Endothelial cell of hepatic sinusoid (primary cell): ENCODE measurements around the gene CELF5.

Experiments
- in situ Hi-C: cut with HindIII; loops from 2 replicates; pipeline ENCODE4 v1.10.0; 2017; ENCODE audit warnings: low sequenced_read_pairs

Gene CELF5

DNA sequence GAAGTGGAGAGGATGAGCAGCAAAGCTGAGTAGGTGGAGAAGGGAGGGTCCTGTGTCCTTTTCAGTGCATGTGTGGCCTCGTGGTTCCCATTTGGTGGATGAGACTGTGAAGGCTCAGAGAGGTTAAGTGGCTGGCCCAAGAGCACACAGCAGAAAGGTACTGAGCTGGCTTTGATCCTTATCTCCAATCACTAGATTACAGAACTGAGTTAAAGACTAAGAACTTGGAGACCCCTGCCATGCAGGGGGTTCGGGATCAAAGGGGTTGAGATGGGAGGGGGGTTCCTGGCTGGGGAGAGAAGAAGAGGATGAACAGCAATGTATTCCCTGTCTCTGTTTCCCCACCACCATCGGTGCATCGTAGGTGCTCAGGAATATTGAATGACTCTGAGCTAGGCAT is 11.8 kb downstream of the CELF5 start:
- in situ Hi-C loops: loop anchor here (10.0 kb wide), 2 partner anchors 89 to 151 kb away; no protein-coding TSS in a partner anchor

DNA sequence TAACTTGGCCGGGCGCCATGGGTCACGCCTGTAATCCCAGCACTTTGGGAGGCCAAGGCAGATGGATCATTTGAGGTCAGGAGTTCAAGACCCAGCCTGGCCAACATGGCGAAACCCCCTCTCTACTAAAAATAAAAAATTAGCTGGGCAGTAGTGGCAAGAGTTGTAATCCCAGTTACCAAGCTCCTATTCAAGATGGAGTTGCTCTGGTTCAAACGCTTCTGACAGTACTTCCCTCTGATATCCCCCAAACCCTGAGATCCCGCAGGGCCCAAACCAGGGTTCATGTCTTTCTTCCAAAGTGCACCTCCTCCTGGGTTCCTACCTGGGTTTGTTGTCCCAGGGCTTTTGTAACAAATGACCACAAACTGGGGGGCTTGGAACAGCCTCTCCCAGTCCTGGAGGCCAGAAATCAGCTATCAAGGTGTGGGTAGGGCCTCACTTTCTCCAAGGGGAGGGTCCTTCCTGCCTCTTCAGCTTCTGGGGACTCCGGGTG is 13.7 kb downstream of the CELF5 start:
- in situ Hi-C loops: loop anchor here (10.0 kb wide), 2 partner anchors 87 to 153 kb away; no protein-coding TSS in a partner anchor

DNA sequence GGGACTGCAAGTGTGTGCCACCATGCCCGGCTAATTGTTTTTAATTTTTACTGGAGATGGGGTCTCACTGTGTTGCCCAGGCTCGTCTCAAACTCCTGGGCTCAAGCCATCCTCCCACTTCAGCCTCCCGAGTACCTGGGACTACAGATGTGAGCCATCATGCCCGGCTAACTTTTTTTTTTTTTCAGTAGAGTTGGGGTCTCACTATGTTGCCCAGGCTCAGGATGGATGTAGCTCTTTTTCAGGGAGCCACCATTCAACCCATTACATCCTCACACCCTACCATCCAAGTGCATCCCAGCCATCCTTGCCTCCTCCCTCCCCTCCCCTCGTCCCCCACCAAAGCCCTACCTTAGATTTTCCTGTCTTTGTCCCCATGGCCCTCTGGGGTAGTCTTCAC is 14.9 kb downstream of the CELF5 start:
- in situ Hi-C loops: loop anchor here (10.0 kb wide), 2 partner anchors 85 to 155 kb away; no protein-coding TSS in a partner anchor

DNA sequence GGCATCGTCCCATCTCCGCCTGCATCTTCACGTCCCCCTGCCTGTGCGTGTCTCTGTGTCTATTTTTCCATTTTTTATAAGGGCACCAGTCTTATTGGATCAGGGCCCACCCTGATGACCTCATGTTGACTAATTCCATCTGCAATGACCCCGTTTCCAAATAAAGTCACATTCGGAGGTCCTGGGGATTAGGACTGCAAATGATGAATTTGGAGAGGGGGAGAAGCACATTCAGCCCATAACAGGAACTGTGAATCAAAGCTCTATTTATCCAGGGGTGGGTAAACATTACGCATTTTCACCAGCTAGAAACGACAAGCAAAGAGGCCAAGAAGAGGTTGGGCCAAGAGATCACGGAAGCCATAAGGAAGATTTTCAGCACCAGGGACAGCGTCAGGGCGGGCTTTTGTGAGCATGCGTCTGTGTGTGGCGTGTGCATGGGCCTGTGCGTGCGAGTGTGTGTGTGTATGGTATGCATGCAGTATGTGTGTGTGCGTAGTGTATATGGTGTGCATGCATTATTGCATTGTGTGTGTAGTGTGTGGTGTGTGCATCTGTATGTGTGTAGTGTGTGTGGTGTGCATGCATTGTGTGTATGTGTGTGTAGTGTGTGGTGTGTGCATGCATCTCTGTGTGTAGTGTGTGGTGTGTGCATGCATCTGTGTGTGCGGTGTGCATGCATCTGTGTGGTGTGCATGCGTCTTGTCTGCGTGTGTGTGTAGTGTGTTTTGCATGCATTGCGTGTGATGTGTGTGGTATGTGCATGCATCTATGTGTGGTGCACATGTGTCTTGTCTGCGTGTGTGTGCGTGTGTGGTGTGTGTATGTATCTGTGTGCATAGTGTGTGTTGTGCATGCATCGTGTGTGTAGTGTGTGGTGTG is 19.6 kb downstream of the CELF5 start:
- in situ Hi-C loops: no loop called here

DNA sequence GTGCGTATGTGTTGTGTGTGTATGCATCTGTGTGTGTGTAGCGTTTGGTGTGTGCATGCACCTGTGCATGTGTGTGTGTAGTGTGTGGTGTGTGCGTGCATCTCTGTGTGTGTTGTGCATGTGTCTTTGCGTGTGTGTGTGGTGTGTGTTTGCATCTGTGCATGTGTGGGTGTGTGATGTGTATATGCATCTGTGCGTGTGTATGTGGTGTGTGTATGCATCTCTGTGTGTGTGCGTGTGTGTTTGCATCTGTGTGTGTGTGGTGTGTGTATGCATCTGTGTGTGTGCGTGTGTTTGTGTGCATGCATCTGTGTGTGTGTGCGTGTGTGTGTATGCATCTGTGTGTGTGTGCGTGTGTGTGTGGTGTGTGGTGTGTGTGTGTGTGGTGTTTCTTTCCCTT is 20.6 kb downstream of the CELF5 start:
- in situ Hi-C loops: no loop called here

DNA sequence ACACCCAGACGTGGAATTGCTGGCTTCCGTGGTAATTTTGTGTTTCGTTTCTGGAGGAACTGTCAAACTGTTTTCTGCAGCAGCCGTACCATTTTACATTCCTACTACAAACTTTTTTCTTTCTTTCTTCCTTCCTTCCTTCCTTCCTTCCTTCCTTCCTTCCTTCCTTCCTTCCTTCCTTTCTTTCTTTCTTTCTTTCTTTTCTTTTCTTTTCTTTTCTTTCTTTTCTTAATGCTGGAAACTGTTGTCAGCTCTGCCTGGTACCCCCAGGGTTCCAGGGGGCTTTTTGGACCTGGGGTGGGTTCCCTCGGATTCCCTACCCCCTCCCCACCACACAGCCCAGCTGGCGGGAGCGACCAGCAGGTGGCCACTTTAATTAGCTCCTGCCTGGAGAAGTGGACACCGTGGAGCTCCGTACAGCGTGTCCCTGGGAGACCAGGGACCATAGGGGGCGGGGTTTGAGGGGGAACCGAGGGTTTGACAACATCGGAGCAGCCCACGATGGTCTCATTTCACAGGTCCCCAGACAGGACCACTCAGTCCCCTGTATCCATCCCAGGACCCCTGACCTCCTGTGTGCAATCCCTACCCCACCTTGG is 24.4 kb downstream of the CELF5 start:
- in situ Hi-C loops: no loop called here

DNA sequence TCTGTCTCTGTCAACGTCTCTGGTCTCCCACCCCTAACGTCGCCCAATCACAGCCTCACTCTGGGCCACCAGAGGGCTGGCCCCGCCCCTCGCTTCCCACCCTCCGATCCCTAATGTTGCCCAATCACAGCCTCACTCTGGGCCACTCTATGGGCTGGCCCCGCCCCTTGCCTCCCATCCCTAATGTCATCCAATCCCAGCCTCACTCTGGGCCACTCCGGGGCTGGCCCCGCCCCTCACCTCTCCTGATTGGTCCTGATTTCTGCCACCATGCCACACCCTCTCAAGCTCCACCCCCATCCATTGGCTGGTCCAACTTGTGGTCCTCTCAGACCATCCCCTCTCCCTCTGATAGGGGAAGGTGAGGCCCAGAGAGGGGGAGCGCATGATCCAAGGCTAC is 24.9 kb downstream of the CELF5 start:
- in situ Hi-C loops: no loop called here

DNA sequence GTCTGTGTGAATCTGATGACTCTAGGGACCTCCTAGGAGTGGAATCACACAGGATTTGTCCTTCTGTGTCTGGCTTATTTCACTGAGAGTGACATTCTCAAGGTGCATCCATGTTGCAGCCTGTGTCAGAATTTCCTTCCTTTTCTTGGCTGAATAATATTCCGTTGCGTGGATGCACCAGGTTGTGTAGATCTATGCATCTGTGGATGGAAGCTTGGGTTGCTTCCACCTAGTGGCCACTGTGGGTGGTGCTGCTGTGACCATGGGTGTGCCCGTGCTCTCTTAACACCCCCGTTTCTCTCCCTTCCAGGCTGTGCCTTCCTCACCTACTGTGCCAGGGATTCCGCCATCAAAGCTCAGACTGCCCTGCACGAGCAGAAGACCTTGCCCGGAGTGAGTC is 26.2 kb downstream of the CELF5 start:
- in situ Hi-C loops: no loop called here

DNA sequence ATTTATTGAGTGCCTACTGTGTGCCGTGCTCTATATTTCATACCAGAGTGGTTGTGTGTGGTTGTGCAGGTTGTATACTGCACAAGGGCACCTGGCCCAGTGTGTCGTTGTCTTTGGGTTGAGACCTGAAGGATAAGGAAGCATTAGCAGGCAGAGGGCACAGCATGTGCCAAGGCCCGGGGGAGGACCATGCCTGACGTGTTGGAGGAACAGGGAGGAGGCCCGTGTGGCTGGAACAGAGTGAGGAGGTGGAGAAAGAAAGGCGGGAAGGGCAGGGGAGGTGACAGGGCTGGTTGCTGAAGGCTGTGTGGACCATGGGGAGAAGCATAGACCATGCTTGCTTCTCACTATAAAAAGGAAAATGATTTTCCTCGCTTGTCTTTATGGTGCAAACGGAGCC is 26.8 kb downstream of the CELF5 start:
- in situ Hi-C loops: no loop called here

DNA sequence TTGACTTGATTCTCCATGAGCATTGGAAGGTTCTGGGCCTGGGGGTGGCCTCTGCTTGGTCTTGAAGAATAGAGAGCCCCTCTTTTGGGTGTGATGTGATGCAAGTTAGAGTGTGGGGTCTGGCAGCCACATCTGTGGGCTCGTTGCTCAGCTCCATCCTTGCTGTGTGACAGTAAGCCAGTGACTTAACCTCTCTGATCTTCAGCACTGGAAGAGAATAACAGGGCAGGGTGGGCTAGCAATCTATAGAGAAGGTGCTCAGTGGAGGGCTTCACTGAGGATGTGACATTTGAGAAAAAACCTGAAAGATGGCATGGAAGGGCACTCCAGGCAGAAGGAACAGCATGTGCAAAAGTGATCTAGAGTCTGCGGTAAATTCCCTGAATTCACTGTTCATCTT is 28.2 kb downstream of the CELF5 start:
- in situ Hi-C loops: no loop called here

DNA sequence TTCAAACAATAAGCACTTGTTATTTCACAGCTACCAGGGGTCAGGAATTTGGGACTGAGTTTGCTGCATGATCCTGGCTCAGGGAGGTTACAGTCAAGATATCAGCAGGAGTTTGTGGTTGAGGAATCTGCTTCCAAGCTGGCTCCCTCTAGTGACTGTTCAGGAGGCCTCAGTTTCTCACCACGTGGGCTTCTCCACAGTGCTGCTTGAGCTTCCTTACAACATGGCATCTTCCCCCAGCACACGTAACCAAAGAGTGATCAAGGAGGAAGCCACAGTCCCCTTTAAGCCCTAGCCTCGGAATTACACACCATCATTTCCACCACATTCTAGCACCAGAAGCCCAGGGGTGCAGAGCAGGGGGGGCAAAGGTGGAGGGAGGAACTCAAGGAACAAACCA is 28.8 kb downstream of the CELF5 start:
- in situ Hi-C loops: no loop called here

DNA sequence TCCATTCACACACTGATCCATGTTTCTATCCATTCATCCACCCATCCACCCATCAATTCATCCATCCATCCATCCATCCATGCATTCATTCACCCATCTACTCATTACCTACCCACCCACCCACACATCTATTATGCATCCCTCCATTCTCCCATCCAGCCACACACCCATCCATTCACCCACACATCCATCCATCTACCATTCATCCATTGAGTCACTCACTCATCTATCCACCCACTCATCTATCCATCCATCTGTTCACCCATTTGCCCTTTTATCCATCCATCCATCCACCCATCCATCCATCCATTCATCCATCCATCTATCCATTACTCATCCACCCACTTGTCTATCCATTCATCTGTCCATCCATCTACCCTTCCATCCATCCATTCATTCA is 30.1 kb downstream of the CELF5 start:
- in situ Hi-C loops: no loop called here

DNA sequence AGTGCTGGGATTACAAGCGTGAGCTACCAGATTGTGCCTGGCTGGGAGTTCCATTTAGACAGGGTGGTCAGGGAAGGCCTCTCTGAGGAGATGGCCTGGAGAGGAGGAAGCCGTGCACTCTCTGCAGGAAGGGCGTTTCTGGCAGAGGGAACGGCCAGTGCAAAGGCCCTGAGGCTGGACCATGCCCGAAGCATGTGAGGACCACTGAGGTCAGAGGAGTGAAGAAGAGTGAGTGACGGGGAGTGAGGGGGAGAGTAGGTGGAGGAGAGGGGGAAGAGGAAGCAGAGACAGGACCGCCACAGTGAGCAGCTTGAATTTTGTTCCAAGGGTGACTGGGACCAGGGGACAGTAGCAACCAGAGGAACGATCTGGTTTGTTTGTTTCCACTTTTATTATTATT is 32.6 kb downstream of the CELF5 start:
- in situ Hi-C loops: no loop called here

DNA sequence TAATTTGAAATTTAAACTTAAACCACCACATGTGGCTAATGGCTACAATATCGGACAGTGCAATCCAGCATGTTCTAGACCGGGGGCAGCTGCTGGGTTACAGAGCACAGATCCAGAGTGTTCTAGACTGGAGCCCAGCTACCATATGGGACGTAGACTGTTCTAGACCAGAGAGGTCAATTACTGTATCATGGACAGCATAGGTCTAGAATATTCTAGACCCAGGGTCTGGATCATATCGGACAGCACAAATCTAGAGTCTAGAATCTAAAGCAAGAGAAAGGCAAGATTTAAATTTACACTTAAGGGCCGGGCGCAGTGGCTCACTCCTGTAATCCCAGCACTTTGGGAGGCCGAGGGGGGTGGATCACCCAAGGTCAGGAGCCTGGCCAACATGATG is 37.9 kb downstream of the CELF5 start:
- in situ Hi-C loops: no loop called here

DNA sequence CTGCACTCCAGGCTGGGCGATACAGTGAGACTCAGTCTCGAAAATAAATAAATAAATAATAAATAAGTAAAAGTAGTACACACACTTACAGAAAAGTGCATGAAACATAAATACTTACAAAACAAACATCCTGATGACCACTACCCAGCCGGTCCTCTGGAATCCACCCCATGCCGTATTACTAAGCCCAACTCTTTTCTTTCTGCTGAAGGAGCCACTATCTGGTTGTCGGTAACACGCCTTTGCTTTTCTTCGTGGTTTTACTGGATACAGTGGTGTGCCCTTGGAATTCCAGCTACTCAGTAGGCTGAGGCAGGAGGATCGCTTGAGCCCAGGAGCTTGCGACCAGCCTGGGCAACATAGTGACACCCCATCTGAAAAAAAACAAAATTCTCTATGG is 39.4 kb downstream of the CELF5 start:
- in situ Hi-C loops: no loop called here

DNA sequence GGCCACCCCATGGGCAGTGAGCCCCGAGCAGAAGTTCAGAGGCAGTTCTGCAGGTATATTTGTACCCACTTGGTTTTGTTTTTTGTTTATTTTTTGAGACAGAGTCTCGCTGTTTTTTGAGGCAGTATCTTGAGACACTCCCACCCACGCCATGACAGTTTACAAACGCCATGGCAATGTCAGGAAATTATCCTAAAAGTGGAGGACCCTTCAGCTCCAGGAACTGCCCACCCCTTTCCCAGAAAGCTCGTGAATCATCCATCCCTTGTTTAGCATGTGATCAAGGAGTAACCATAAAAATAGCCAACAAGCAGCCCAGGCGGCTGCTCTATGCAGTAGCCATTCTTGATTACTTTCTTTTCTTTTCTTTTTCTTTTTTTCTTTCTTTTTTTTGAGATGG is 41.0 kb downstream of the CELF5 start:
- in situ Hi-C loops: no loop called here

DNA sequence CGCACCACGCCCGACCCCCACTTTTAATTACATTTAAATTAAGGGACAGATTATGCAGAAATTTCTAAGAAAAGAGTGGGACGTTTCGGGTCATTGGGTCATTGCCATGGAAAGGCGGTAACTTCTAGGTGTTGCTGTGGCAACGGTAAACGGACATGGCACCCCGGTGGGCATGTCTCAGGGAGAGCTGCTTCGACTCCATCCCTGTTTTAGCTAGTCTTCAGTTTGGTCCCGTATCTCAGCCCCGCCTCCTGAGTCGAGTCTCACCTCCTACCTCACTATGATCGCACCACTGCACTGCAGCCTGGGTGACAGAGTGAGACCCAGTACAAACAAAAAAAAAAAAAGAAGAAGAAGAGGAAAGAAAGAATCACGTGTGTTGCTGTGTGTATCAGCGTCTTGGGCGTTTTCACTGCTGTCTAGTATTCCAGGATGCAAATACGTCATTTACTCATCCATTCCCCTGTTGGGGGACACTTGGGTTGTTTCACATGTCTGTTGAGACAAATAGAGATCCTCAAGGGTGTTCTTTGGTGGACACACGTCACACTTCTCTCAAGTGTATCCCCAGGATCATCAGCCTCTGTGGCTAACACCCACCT is 41.7 kb downstream of the CELF5 start:
- in situ Hi-C loops: no loop called here

DNA sequence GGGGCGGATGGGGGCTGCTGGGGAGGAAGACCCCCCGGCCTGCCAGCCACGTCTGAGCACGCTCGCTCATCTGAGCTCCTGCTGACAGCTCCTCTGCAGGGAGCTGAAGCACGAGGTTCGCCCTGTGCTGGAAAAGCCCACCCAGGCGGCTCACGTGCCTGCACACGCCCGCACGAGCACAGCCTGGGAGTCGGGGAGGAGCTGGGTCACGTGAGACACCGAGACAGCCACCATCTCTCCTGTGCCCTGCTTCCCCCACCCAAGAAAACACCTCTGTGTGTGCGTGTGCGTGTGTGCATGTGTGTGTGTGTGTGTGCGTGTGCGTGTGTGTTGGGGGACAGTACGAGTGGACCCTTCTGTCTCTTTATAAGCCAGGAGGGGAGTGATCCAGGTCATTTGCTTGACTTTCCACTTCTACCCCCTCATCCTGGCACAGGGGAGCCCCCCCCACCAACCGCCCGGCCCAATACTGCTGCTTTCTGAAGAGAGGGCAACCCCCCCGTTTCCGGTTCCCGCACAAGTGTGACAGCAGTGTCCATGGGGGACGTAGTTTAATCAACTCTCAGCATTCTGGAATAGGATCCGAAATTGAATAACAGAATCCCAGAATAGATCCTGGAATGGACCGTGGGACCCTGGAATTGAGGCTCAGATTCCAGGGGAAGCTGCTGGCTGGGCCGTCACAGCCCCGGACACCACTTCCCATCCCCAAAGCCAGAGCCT is 42.5 kb downstream of the CELF5 start:
- in situ Hi-C loops: no loop called here

DNA sequence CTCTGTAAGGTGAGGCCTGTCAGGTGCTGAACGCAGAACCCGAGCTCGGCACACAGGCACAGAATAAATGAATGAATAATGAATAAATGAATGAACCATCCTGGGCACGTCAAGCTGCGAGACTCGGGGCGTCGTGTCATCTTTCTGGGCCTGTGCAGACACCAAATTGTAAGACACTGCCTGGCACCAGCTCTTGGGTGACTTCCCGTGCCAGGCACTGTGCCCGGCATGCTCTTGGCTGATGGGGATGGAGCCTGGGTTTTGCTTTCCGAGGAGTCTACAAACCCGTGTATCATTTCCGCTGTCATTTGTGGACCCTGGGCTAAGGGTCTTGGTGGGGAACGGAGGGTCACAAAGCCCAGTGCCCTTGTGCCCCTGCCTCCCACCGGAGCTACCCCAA is 43.9 kb downstream of the CELF5 start:
- in situ Hi-C loops: no loop called here

DNA sequence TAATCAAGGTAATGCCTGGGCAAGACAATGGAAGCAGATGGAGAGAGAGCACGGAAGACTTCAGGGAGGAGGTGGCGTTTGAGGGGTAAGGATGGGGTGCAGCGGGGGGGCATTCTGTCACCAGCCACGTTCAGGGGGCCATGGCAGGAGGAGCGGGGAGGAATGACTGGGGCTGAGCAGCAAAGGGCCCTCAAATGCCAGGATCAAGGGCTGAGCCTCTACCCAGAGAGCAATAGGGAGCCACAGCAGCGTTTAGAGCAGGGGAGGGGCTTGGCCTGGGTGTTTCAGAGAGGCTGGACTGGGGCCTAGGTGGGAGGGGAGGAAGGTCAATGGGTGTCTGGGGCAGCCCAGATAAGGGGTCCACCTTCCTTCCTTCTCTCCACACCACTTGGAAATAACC is 44.3 kb downstream of the CELF5 start:
- in situ Hi-C loops: no loop called here
